Spleen (tissue), 11 donors: ENCODE measurements around the gene APEH. TPM values are rescaled to one million over a fixed set of nuclear protein-coding genes. Genes with fewer than 3 reads are reported as not detected.

ENCODE experiments used
- DNase-seq: peaks from one replicate; pipeline ENCODE4 v3.0.0-alpha.2; 2020
- H3K27ac ChIP-seq, 8 donors: fragments of 200-600 bp; sonication (generic) in 7 of 8; 1 replicate in 4 of 8; 2 replicates in 4 of 8; pipeline versions ENCODE4 v1.5.0 to v1.8.0; 2016 to 2021; ENCODE audit warnings: inconsistent platforms in 4 of 8, mild to moderate bottlenecking in 4 of 8, moderate library complexity in 1 of 8
- H3K27me3 ChIP-seq, 7 donors: fragments of 200-600 bp; sonication (generic) in 6 of 7; replicated peaks in 1 of 7; 1 replicate in 4 of 7; 2 replicates in 3 of 7; pipeline versions ENCODE4 v1.5.0 to v1.8.0; 2016 to 2021; ENCODE audit warnings: inconsistent platforms in 3 of 7, mild to moderate bottlenecking in 1 of 7
- H3K36me3 ChIP-seq, 6 donors: fragments of 200-600 bp; sonication (generic) in 5 of 6; 1 replicate in 4 of 6; 2 replicates in 2 of 6; pipeline versions ENCODE4 v1.5.0 to v1.8.0; 2016 to 2021; ENCODE audit warnings: inconsistent platforms in 2 of 6
- H3K4me1 ChIP-seq, 6 donors: fragments of 200-600 bp; sonication (generic) in 5 of 6; 1 replicate in 3 of 6; 2 replicates in 3 of 6; pipeline versions ENCODE4 v1.5.0 to v1.8.0; 2016 to 2021; ENCODE audit warnings: inconsistent platforms in 3 of 6
- H3K4me3 ChIP-seq, 8 donors: fragments of 200-600 bp; sonication (generic) in 7 of 8; 1 replicate in 4 of 8; 2 replicates in 4 of 8; pipeline versions ENCODE4 v1.5.0 to v1.8.0; 2016 to 2021; ENCODE audit warnings: inconsistent platforms in 4 of 8, mild to moderate bottlenecking in 4 of 8, moderate library complexity in 2 of 8
- H3K9me3 ChIP-seq, 8 donors: fragments of 200-600 bp; sonication (generic) in 7 of 8; 1 replicate in 4 of 8; 2 replicates in 4 of 8; pipeline versions ENCODE4 v1.5.0 to v1.8.0; 2016 to 2021; ENCODE audit warnings: inconsistent platforms in 4 of 8
- CTCF ChIP-seq, 11 experiments: fragments of 200-600 bp in 7 of 11; fragments of 450-650 bp in 4 of 11; sonication (generic) in 4 of 11; IDR thresholded peaks in 8 of 11; conservative IDR thresholded peaks in 3 of 11; 1 replicate in 7 of 11; 2 replicates in 4 of 11; pipeline versions ENCODE4 v1.4.0 to v1.8.0; 2016 to 2021; ENCODE audit warnings: antibody characterized with exemption in 11 of 11, inconsistent platforms in 4 of 11, mild to moderate bottlenecking in 1 of 11
- POLR2A ChIP-seq, 3 donors: fragments of 450-650 bp; IDR thresholded peaks; one replicate each; pipeline ENCODE4 v1.5.1; 2017; ENCODE audit warnings: antibody characterized with exemption in 3 of 3, mild to moderate bottlenecking in 1 of 3
- POLR2AphosphoS5 ChIP-seq, 3 donors: sonication (generic); formaldehyde crosslinking; IDR thresholded peaks; one replicate each; pipeline ENCODE4 v1.5.1; 2017; ENCODE audit warnings: antibody characterized with exemption in 3 of 3
- WGBS, 5 donors: extraction: QIAGEN DNeasy Blood & Tissue Kit in 3 of 5; methylation state at CpG; one replicate each; pipeline versions ENCODE4 v1.1.5 to v1.1.7; 2013 to 2018; 5-methylcytosine and 5-hydroxymethylcytosine counted together
- intact Hi-C: fragments of 100-400 bp; cut with DNase I; formaldehyde crosslinking; loops from one replicate; pipeline ENCODE4 v1.15.0; 2023; ENCODE audit warnings: low total_unique reads
- polyA plus RNA-seq, 3 donors: library from polyadenylated mRNA; stranded (reverse); fragments of 200-250 nt; gene quantifications; one replicate each; pipeline ENCODE4 v1.2.1, GENCODE V29; 2013
- total RNA-seq, 7 donors: library from RNA; depleted of rRNA in 3 of 7; stranded (reverse); fragments of >200 nt in 3 of 7; fragmentation: NEBNext Ultra II Directional in 4 of 7; extraction: Animal tissue kit (Norgen Biotek cat#: 25700) in 4 of 7; gene quantifications; one replicate each; pipeline versions ENCODE4 v1.1.0 to v1.2.1, GENCODE V29; 2016 to 2021
- donor health status: healthy with polysubstance abuse.
- donor health status: DM: no; HTN: no; CAD: no; lungs with moderate emphysema.
- donor health status: DM: no; HTN: no; CAD: no.
- donor health status: Bipolar disorder and iron deficiency.
- donor health status: healthy.
- donor health status: DM: no; HTN: no; CAD: no.
- donor health status: DM: yes; HTN: yes; CAD: no.

Gene APEH
- total and polyA plus RNA-seq, 10 donors, result 29.6 to 89.5 (median 66.2) TPM

DNA sequence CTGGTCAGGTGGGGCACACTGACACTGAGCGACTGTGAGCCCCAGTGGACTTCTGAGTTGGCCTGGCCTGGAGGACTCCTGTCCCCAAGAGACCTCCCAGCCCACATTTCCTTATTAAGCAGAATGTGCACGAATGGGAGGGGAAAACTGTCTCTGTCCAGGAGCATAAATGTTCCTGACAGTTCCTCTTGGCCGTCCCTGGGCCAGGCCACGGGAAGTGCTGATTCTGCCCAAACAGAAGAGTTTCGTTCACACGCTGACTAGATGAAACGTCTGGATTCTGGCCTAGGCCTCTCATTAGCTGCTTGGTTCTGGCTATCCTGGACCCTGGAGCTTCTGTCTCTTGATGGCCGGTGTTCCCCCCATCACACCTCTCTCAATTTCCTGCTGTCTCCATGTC, 29.5 kb upstream of the APEH start:
- WGBS, 5 donors, result 72 to 82% (median 75%) methylated on average over 7 to 8 of the region's 8 CpGs
- TF ChIP-seq POLR2A (IDR thresholded peaks at IDR 0.05) (no peak), CTCF (IDR thresholded peaks at IDR 0.05 in 8 of 11, conservative IDR thresholded peaks at IDR 0.05 in 3 of 11) (no peak), POLR2AphosphoS5 (IDR thresholded peaks at IDR 0.05) (no peak)

GRCh38 chr3:49646236-49646635, 27.9 kb upstream of the APEH start:
- intact Hi-C loops, result no loop called here
- Histone ChIP-seq H3K4me3 (no peak overlapping the region), H3K9me3 (no peaks in the 10 kb centered on the region), H3K36me3 (no peaks in the 10 kb centered on the region), H3K4me1 (no peaks in the 10 kb centered on the region), H3K27ac (no peak overlapping the region), H3K27me3 (no peaks in the 10 kb centered on the region)
- TF ChIP-seq POLR2AphosphoS5 (IDR thresholded peaks at IDR 0.05) (no peak), POLR2A (IDR thresholded peaks at IDR 0.05) (no peak), CTCF (IDR thresholded peaks at IDR 0.05 in 8 of 11, conservative IDR thresholded peaks at IDR 0.05 in 3 of 11) (no peak)
- WGBS, 5 donors, result 83 to 95% (median 87%) methylated on average over 2 to 3 of the region's 3 CpGs
- no peak for DNase-seq

More for the DNA sequence above, 29.5 kb upstream of the APEH start:
- Histone ChIP-seq H3K27me3 (no peaks in the 10 kb centered on the region), H3K4me3 (no peak overlapping the region), H3K4me1 (no peaks in the 10 kb centered on the region), H3K9me3 (no peaks in the 10 kb centered on the region), H3K27ac (no peak overlapping the region), H3K36me3 (no peaks in the 10 kb centered on the region)
- DNase-seq, result peak; percentile 49
- intact Hi-C loops, result no loop called here

GRCh38 chr3:49647741-49648140, 26.4 kb upstream of the APEH start:
- Histone ChIP-seq H3K9me3 (no peaks in the 10 kb centered on the region), H3K36me3 (no peaks in the 10 kb centered on the region), H3K27ac (no peak overlapping the region), H3K4me1 (no peaks in the 10 kb centered on the region), H3K4me3 (no peak overlapping the region), H3K27me3 (no peaks in the 10 kb centered on the region)
- 48 to 70% (median 52%) methylated on average over 2 of the region's 2 CpGs for WGBS, 5 donors
- intact Hi-C loops, result no loop called here
- no peak for DNase-seq
- no peak for TF ChIP-seq POLR2AphosphoS5 (IDR thresholded peaks at IDR 0.05)
- no peak for TF ChIP-seq CTCF (IDR thresholded peaks at IDR 0.05 in 8 of 11, conservative IDR thresholded peaks at IDR 0.05 in 3 of 11)
- TF ChIP-seq POLR2A (IDR thresholded peaks at IDR 0.05), result no peak

GRCh38 chr3:49648354-49649019, 25.7 kb upstream of the APEH start:
- no peaks in the 10 kb centered on the region for H3K36me3 ChIP-seq
- intact Hi-C loops, result no loop called here
- no peaks in the 10 kb centered on the region for H3K27me3 ChIP-seq
- no peak for TF ChIP-seq POLR2A (IDR thresholded peaks at IDR 0.05)
- no peak for TF ChIP-seq CTCF (IDR thresholded peaks at IDR 0.05 in 8 of 11, conservative IDR thresholded peaks at IDR 0.05 in 3 of 11)
- TF ChIP-seq POLR2AphosphoS5 (IDR thresholded peaks at IDR 0.05), result no peak
- DNase-seq, result no peak
- no peak overlapping the region for H3K4me3 ChIP-seq
- no peaks in the 10 kb centered on the region for H3K4me1 ChIP-seq
- no peaks in the 10 kb centered on the region for H3K9me3 ChIP-seq
- 65 to 84% (median 82%) methylated on average over 3 of the region's 3 CpGs for WGBS, 5 donors
- H3K27ac ChIP-seq, result no peak overlapping the region
